Immature natural killer cell (primary cell): Measurements from ENCODE around the gene SLC9C1. TPM values are rescaled to one million over a fixed set of nuclear protein-coding genes. Genes with fewer than 3 reads are reported as not detected.
"Not testable (repeated sequence)": the region's sequence is repeated elsewhere in the genome, so short reads cannot be mapped to it uniquely, and the experiment has no call there.

Source experiments
- DNase-seq, 3 donors: peaks; one replicate each; pipeline ENCODE4 v3.0.0; 2022; ENCODE audit warnings: mixed read lengths in 1 of 3
- H3K27ac Mint-ChIP-seq, 6 donors: one replicate each; pipeline ENCODE4 v1.8.0; 2020; ENCODE audit warnings: mixed read lengths in 6 of 6, mild to moderate bottlenecking in 5 of 6, inconsistent platforms in 4 of 6, moderate library complexity in 3 of 6
- H3K27me3 Mint-ChIP-seq, 3 donors: one replicate each; pipeline ENCODE4 v1.8.0; 2020 to 2021; ENCODE audit warnings: low read depth in 3 of 3, mild to moderate bottlenecking in 3 of 3, mixed read lengths in 3 of 3, moderate library complexity in 3 of 3, inconsistent platforms in 1 of 3
- H3K36me3 Mint-ChIP-seq, 3 donors: one replicate each; pipeline ENCODE4 v1.8.0; 2020; ENCODE audit warnings: mixed read lengths in 3 of 3, inconsistent platforms in 2 of 3, mild to moderate bottlenecking in 2 of 3
- H3K4me1 Mint-ChIP-seq, 2 donors: one replicate each; pipeline ENCODE4 v1.8.0; 2020; ENCODE audit warnings: inconsistent platforms in 2 of 2, mild to moderate bottlenecking in 2 of 2, mixed read lengths in 2 of 2, moderate library complexity in 1 of 2
- H3K4me3 Mint-ChIP-seq, 5 donors: one replicate each; pipeline ENCODE4 v1.8.0; 2020; ENCODE audit warnings: mild to moderate bottlenecking in 5 of 5, mixed read lengths in 5 of 5, inconsistent platforms in 3 of 5, moderate library complexity in 3 of 5
- H3K9me3 Mint-ChIP-seq, 6 donors: one replicate each; pipeline ENCODE4 v1.8.0; 2020; ENCODE audit warnings: mild to moderate bottlenecking in 6 of 6, mixed read lengths in 6 of 6, inconsistent platforms in 4 of 6, moderate library complexity in 3 of 6
- polyA plus RNA-seq, 3 donors: library from polyadenylated mRNA; unstranded; fragments of 300-500 nt; fragmentation: Illumina TruSeq; gene quantifications; one replicate each; pipeline ENCODE4 v1.2.3, GENCODE V29; 2021

Gene SLC9C1
- polyA plus RNA-seq, 3 donors from 2014 or later, result not detected

GRCh38 chr3:112200317-112200666 is 93.7 kb downstream of the SLC9C1 start:
- Mint-ChIP-seq H3K4me1 (no peaks in the 10 kb centered on the region), H3K9me3 (peaks cover 0 to 14% (median 2%) of the 10 kb centered on the region in 6 donors), H3K4me3 (no peak overlapping the region), H3K27ac (no peak overlapping the region), H3K27me3 (peaks cover 0 to 7% (median 0%) of the 10 kb centered on the region in 3 donors), H3K36me3 (no peaks in the 10 kb centered on the region)
- no peak for DNase-seq

GRCh38 chr3:112199622-112200316 is 94.2 kb downstream of the SLC9C1 start:
- Mint-ChIP-seq H3K27ac (no peak overlapping the region), H3K9me3 (peaks cover 0 to 14% (median 5%) of the 10 kb centered on the region in 6 donors), H3K36me3 (no peaks in the 10 kb centered on the region), H3K4me3 (no peak overlapping the region), H3K4me1 (no peaks in the 10 kb centered on the region), H3K27me3 (peaks cover 0 to 8% (median 0%) of the 10 kb centered on the region in 3 donors)
- DNase-seq, result no peak

GRCh38 chr3:112197131-112197530 is 96.9 kb downstream of the SLC9C1 start:
- no peak for DNase-seq
- Mint-ChIP-seq H3K9me3 (peaks cover 8 to 32% (median 16%) of the 10 kb centered on the region in 6 donors), H3K4me3 (no peak overlapping the region), H3K36me3 (peaks cover 2 to 9% (median 3%) of the 10 kb centered on the region in 3 donors), H3K4me1 (no peaks in the 10 kb centered on the region), H3K27me3 (peaks cover 0 to 11% (median 0%) of the 10 kb centered on the region in 3 donors), H3K27ac (no peak overlapping the region)

- DNase-seq, result no peak
- peaks cover 0 to 11% (median 3%) of the 10 kb centered on the region in 3 donors for H3K36me3 Mint-ChIP-seq
- peaks cover 0 to 6% (median 5%) of the 10 kb centered on the region in 3 donors for H3K27me3 Mint-ChIP-seq
- H3K4me3 Mint-ChIP-seq, result no peak overlapping the region
- H3K4me1 Mint-ChIP-seq, result peaks cover 0 to 6% of the 10 kb centered on the region in 2 donors
- H3K9me3 Mint-ChIP-seq, result peaks cover 3 to 21% (median 6%) of the 10 kb centered on the region in 6 donors
- H3K27ac Mint-ChIP-seq, result no peak overlapping the region
Measured at GRCh38 chr3:112187300-112187699, 106.7 kb downstream of the SLC9C1 start.

DNA sequence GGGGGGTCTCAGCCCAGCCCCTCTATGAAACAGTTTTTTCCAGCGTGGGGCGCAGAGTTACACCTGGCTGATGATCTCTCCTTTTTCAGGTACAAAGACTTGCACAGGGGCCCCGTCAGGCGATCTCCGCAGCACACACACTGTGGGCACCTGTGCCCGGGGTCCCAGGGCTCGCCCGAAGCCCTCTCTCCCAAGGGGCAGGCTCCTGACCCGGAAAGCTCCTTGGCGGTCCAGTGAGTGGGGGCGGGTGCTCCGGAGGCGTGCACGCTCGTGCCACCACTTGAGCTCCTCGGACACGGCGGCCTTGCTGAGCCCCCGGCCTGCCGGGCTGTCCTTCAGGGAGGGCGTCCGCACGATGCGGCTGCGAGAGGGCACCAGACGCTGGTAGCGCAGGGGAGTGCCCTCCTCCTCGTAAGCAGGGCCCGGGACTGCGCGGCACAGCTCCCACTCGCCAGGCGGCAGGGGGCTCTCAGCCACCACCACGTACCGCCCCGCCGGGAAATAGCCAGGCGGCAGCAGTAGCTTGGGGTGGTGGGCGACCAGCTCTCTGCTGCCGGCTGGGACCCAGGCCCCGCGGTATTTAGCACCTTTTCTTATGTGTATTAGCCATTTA is 108.5 kb downstream of the SLC9C1 start:
- not testable (repeated sequence) for DNase-seq, H3K36me3 Mint-ChIP-seq, H3K9me3 Mint-ChIP-seq, H3K27me3 Mint-ChIP-seq, H3K4me1 Mint-ChIP-seq, H3K27ac Mint-ChIP-seq
- H3K4me3 Mint-ChIP-seq, result peak overlapping the region in 1 of 5 donors; percentile 40

- no peak overlapping the region for H3K4me3 Mint-ChIP-seq
- H3K36me3 Mint-ChIP-seq, result no peaks in the 10 kb centered on the region
- H3K4me1 Mint-ChIP-seq, result no peaks in the 10 kb centered on the region
- H3K27ac Mint-ChIP-seq, result no peak overlapping the region
- peaks cover 0 to 6% (median 2%) of the 10 kb centered on the region in 3 donors for H3K27me3 Mint-ChIP-seq
- peaks cover 0 to 2% (median 0%) of the 10 kb centered on the region in 6 donors for H3K9me3 Mint-ChIP-seq
- DNase-seq, result no peak
Measured at GRCh38 chr3:112175646-112176045, 118.4 kb downstream of the SLC9C1 start.

DNA sequence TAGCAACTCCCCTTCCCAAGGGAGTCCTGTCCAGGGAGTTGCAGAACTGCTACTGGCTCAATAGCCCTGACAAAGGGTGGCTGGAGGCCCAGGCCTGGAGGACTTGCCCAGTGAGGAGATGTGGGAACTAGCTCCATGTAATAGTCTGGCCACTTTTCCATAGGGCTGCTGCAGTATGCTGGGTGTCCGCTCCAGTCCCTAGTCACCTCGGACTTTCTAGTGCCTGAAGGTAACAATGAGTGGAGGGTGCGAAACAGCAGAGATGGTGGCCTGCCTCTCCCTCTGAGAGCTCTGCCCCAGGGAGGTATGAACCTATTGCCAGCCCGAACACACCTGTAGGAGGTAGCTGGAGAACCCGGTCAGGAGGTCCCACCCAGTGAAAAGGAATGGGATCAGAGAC is 119.0 kb downstream of the SLC9C1 start:
- peaks cover 0 to 6% (median 2%) of the 10 kb centered on the region in 3 donors for H3K27me3 Mint-ChIP-seq
- no peak for DNase-seq
- peaks cover 0 to 2% (median 0%) of the 10 kb centered on the region in 6 donors for H3K9me3 Mint-ChIP-seq
- no peak overlapping the region for H3K27ac Mint-ChIP-seq
- no peak overlapping the region for H3K4me3 Mint-ChIP-seq
- no peaks in the 10 kb centered on the region for H3K4me1 Mint-ChIP-seq
- no peaks in the 10 kb centered on the region for H3K36me3 Mint-ChIP-seq

GRCh38 chr3:112171144-112171543 is 122.9 kb downstream of the SLC9C1 start:
- H3K4me3 Mint-ChIP-seq, result no peak overlapping the region
- H3K9me3 Mint-ChIP-seq, result peaks cover 0 to 2% (median 1%) of the 10 kb centered on the region in 6 donors
- no peaks in the 10 kb centered on the region for H3K4me1 Mint-ChIP-seq
- H3K27ac Mint-ChIP-seq, result no peak overlapping the region
- DNase-seq, result no peak
- peaks cover 0 to 5% (median 3%) of the 10 kb centered on the region in 3 donors for H3K27me3 Mint-ChIP-seq
- no peaks in the 10 kb centered on the region for H3K36me3 Mint-ChIP-seq

GRCh38 chr3:112170046-112170445 is 124.0 kb downstream of the SLC9C1 start:
- no peak for DNase-seq
- Mint-ChIP-seq H3K9me3 (peaks cover 0 to 5% (median 1%) of the 10 kb centered on the region in 6 donors), H3K4me1 (no peaks in the 10 kb centered on the region), H3K36me3 (peaks cover 0 to under 1% (median 0%) of the 10 kb centered on the region in 3 donors), H3K4me3 (no peak overlapping the region), H3K27me3 (peaks cover 0 to 7% (median 3%) of the 10 kb centered on the region in 3 donors), H3K27ac (no peak overlapping the region)

- Mint-ChIP-seq H3K4me1 (no peaks in the 10 kb centered on the region), H3K27me3 (peaks cover 0 to 5% (median 5%) of the 10 kb centered on the region in 3 donors)
- no peak for DNase-seq
Measured at GRCh38 chr3:112167758-112168157, 126.3 kb downstream of the SLC9C1 start.

DNA sequence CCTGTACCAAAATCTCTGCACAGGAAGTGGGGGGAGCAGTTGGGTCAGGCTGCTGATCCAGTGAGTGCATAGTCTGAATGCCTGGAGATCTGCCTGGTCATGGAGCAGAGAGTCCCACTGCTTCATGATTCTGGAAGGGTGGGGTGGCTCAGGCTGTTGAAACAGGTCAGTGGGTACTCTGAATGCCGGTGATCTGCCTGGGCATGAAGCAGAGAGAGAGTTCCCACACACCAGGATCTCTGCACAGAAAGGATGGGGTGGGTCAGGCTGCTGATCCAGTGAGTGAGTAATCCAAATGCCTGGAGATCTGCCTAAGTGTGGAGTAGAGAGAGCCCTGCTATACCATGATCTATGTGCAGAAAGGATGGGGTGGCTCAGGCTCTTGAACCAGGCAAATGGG is 144.9 kb downstream of the SLC9C1 start:
- peaks cover 0 to 13% (median 13%) of the 10 kb centered on the region in 3 donors for H3K36me3 Mint-ChIP-seq
- no peak overlapping the region for H3K4me3 Mint-ChIP-seq
- H3K4me1 Mint-ChIP-seq, result no peaks in the 10 kb centered on the region
- H3K9me3 Mint-ChIP-seq, result peaks cover 5 to 40% (median 14%) of the 10 kb centered on the region in 6 donors
- no peak overlapping the region for H3K27ac Mint-ChIP-seq
- H3K27me3 Mint-ChIP-seq, result peaks cover 0 to 7% (median 5%) of the 10 kb centered on the region in 3 donors
- no peak for DNase-seq

More at GRCh38 chr3:112167758-112168157, 126.3 kb downstream of the SLC9C1 start:
- Mint-ChIP-seq H3K9me3 (peaks cover 0 to 5% (median 1%) of the 10 kb centered on the region in 6 donors), H3K27ac (no peak overlapping the region), H3K36me3 (peaks cover 0 to 7% (median 0%) of the 10 kb centered on the region in 3 donors), H3K4me3 (no peak overlapping the region)

DNA sequence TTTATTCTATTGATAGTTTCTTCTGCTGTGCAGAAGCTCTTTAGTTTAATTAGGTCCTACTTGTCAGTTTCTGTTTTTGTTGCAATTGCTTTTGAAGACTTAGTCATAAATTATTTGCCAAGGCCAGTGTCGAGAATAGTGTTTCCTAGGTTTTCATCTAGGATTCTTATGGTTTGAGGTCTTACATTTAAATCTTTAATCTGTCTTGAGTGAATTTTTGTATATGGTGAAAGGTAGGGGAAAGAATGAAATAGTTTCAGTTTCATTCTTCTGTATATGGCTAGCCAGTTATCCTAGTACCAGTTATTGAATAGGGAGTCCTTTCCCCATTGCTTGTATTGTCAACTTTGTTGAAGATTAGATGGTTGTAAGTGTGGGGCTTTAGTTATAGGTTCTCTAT is 150.3 kb downstream of the SLC9C1 start:
- Mint-ChIP-seq H3K4me3 (peak overlapping the region in 1 of 5 donors; percentile 22), H3K27me3 (peaks cover 0 to 5% (median 4%) of the 10 kb centered on the region in 3 donors), H3K27ac (no peak overlapping the region), H3K36me3 (peaks cover 5 to 13% (median 13%) of the 10 kb centered on the region in 3 donors), H3K9me3 (peaks cover 5 to 31% (median 14%) of the 10 kb centered on the region in 6 donors), H3K4me1 (no peaks in the 10 kb centered on the region)
- DNase-seq, result no peak

GRCh38 chr3:112143251-112143650 is 150.8 kb downstream of the SLC9C1 start:
- H3K4me1 Mint-ChIP-seq, result no peaks in the 10 kb centered on the region
- peaks cover 0 to 5% (median 4%) of the 10 kb centered on the region in 3 donors for H3K27me3 Mint-ChIP-seq
- peak overlapping the region in 1 of 5 donors; percentile 11 for H3K4me3 Mint-ChIP-seq
- no peak overlapping the region for H3K27ac Mint-ChIP-seq
- peaks cover 5 to 30% (median 14%) of the 10 kb centered on the region in 6 donors for H3K9me3 Mint-ChIP-seq
- no peak for DNase-seq
- H3K36me3 Mint-ChIP-seq, result peaks cover 5 to 13% (median 13%) of the 10 kb centered on the region in 3 donors

GRCh38 chr3:112141293-112141692 is 152.7 kb downstream of the SLC9C1 start:
- no peak for DNase-seq
- H3K27ac Mint-ChIP-seq, result no peak overlapping the region
- H3K9me3 Mint-ChIP-seq, result peaks cover 0 to 16% (median 4%) of the 10 kb centered on the region in 6 donors
- H3K4me3 Mint-ChIP-seq, result no peak overlapping the region
- H3K4me1 Mint-ChIP-seq, result no peaks in the 10 kb centered on the region
- H3K36me3 Mint-ChIP-seq, result peaks cover 0 to 5% (median 5%) of the 10 kb centered on the region in 3 donors
- peaks cover 0 to 4% (median 3%) of the 10 kb centered on the region in 3 donors for H3K27me3 Mint-ChIP-seq
